Measurements from ENCODE around the gene DSCAML1.

GRCh38 chr11:117752071-117752470, 44.9 kb downstream of the DSCAML1 start:
- TF ChIP-seq FOSL1 (IDR thresholded peaks at IDR 0.05; ENCODE audit: low read depth) (no peak), CEBPB (IDR thresholded peaks at IDR 0.05; ENCODE audit: low read depth) (no peak), SIN3A (IDR thresholded peaks at IDR 0.05; ENCODE audit: low read depth) (no peak), MAX (IDR thresholded peaks at IDR 0.05) (no peak), POLR2AphosphoS5 (IDR thresholded peaks at IDR 0.05; ENCODE audit: low read depth, low read length) (no peak), RAD21 (IDR thresholded peaks at IDR 0.05; ENCODE audit: low read depth) (no peak), REST (IDR thresholded peaks at IDR 0.05; ENCODE audit: low read depth) (no peak), JUND (IDR thresholded peaks at IDR 0.05) (no peak), SRF (IDR thresholded peaks at IDR 0.05; ENCODE audit: low read depth) (no peak), POLR2A (IDR thresholded peaks at IDR 0.05; ENCODE audit: borderline replicate concordance, extremely low read depth, insufficient read depth, insufficient read length) (no peak), YY1 (IDR thresholded peaks at IDR 0.05; ENCODE audit: extremely low read depth, insufficient replicate concordance, low read depth, low read length) (no peak)
- TF ChIP-seq, protein P1, sequence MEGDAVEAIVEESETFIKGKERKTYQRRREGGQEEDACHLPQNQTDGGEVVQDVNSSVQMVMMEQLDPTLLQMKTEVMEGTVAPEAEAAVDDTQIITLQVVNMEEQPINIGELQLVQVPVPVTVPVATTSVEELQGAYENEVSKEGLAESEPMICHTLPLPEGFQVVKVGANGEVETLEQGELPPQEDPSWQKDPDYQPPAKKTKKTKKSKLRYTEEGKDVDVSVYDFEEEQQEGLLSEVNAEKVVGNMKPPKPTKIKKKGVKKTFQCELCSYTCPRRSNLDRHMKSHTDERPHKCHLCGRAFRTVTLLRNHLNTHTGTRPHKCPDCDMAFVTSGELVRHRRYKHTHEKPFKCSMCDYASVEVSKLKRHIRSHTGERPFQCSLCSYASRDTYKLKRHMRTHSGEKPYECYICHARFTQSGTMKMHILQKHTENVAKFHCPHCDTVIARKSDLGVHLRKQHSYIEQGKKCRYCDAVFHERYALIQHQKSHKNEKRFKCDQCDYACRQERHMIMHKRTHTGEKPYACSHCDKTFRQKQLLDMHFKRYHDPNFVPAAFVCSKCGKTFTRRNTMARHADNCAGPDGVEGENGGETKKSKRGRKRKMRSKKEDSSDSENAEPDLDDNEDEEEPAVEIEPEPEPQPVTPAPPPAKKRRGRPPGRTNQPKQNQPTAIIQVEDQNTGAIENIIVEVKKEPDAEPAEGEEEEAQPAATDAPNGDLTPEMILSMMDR (IDR thresholded peaks at IDR 0.05 in 2 of 3, conservative IDR thresholded peaks at IDR 0.05 in 1 of 3; ENCODE audit: borderline replicate concordance in 1 of 3, insufficient read depth in 1 of 3, low read depth in 2 of 3, low read length in 2 of 3): no peak

Measured in HCT116 (cell line).